C4-2B (cell line): Measurements from ENCODE around the gene CAMK1D.

Source experiments
- ZFX ChIP-seq: fragments of 450-650 bp; IDR thresholded peaks from 2 replicates; pipeline ENCODE4 v1.6.1; 2017
- TF ChIP-seq, protein P1 (sequence below): fragments of 450-650 bp; conservative IDR thresholded peaks from 2 replicates; pipeline ENCODE4 v1.5.1; 2017; ENCODE audit warnings: mild to moderate bottlenecking

DNA sequence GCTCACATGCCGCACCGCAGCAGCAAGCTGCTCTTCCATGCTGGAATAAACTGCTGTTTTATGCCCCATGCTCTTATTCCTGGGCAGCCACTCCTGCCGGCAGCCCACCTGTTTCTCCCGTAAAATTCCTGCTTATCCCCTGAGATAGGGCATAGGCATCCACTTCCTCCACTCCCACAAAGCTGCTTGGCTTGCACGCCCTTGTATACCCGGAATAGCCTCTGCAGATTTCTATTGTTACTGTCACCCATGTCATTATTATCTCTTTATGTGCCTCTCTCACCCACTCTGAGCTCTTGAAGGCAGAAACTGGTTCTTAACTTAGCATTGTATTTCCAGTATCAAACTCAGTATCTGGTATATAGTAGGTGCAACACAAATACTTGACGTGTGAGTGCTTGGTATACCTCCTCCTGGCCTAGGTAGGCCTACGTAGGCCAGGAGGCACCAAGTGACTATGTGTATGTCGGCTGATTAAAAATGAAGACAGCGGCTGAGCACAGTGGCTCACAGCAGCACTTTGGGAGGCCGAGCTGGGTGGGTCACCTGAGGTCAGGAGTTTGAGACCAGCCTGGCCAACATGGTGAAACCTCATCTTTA lies 458.8 kb downstream of the CAMK1D start:
- TF ChIP-seq, protein P1, sequence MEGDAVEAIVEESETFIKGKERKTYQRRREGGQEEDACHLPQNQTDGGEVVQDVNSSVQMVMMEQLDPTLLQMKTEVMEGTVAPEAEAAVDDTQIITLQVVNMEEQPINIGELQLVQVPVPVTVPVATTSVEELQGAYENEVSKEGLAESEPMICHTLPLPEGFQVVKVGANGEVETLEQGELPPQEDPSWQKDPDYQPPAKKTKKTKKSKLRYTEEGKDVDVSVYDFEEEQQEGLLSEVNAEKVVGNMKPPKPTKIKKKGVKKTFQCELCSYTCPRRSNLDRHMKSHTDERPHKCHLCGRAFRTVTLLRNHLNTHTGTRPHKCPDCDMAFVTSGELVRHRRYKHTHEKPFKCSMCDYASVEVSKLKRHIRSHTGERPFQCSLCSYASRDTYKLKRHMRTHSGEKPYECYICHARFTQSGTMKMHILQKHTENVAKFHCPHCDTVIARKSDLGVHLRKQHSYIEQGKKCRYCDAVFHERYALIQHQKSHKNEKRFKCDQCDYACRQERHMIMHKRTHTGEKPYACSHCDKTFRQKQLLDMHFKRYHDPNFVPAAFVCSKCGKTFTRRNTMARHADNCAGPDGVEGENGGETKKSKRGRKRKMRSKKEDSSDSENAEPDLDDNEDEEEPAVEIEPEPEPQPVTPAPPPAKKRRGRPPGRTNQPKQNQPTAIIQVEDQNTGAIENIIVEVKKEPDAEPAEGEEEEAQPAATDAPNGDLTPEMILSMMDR = no peak
- no peak for TF ChIP-seq ZFX
